GM12875 (cell line): ENCODE results near the gene CASP4.

Source experiments
- H3K4me3 ChIP-seq: one replicate; pipeline ENCODE4 v1.5.1; 2011; ENCODE audit warnings: low read depth, low read length, control low read depth
- CTCF ChIP-seq: IDR thresholded peaks from 2 replicates; pipeline ENCODE4 v1.5.1; 2011; ENCODE audit warnings: low read depth, mild to moderate bottlenecking, control low read depth, inconsistent platforms, low read length, moderate library complexity, borderline replicate concordance; ENCODE audit not compliant: insufficient read depth

Gene CASP4

GRCh38 chr11:104968355-104968855 is at the start of gene CASP4:
Gene CASP4 (minus strand): TSS chr11:104968574. CDS start chr11:104968525, 49 bp downstream.
- TF ChIP-seq CTCF, result no peak
- H3K4me3 ChIP-seq, result peak within 1 kb of the TSS; percentile 43

- TF ChIP-seq CTCF, result no peak
- no peak overlapping the region for H3K4me3 ChIP-seq
These were observed 39.1 kb upstream of the CASP4 start for GRCh38 chr11:105007463-105007862.

GRCh38 chr11:105005451-105005845 is 37.1 kb upstream of the CASP4 start:
- no peak for TF ChIP-seq CTCF
- no peak overlapping the region for H3K4me3 ChIP-seq

- no peak overlapping the region for H3K4me3 ChIP-seq
- TF ChIP-seq CTCF, result no peak
These were observed 35.6 kb upstream of the CASP4 start for GRCh38 chr11:105004021-105004420.

DNA sequence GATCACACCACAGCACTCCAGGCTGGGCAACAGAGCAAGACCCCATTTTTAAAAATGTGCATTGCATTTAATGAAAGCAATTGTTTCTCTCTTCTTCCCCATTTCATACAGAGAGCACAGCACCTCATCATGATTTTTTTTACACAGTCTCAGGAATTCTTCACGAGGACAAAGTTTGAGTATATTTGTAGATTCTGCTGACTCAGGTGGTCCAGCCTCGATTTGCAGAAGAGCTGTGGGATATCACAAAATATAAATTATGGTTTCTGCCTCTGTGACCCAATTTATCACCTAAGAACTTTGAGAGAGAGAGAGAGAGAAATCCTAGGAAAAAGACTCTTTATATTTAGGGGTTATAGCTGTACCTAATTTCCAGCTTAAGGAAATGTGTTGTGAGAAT is 34.8 kb upstream of the CASP4 start:
- no peak for TF ChIP-seq CTCF
- H3K4me3 ChIP-seq, result no peak overlapping the region

DNA sequence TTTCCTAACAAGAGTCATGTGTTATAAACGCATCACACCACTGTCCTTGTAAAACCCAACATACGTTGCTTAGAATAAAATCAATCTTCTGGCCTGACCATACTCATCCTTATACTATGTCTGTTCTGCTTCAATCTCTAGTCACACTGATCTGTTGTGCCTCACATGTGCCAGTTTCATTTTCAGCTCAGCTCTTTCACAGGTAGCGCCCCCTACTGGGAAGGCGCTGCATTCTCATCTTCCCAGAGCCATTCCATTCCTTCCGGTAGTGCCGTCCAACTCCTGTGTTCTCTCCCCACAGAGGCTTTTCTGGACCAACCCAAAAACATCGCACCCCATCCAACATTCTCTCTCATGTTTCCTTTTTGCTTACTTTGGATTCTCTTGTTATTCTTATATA is 32.4 kb upstream of the CASP4 start:
- TF ChIP-seq CTCF, result peak; percentile 84
- H3K4me3 ChIP-seq, result no peak overlapping the region

DNA sequence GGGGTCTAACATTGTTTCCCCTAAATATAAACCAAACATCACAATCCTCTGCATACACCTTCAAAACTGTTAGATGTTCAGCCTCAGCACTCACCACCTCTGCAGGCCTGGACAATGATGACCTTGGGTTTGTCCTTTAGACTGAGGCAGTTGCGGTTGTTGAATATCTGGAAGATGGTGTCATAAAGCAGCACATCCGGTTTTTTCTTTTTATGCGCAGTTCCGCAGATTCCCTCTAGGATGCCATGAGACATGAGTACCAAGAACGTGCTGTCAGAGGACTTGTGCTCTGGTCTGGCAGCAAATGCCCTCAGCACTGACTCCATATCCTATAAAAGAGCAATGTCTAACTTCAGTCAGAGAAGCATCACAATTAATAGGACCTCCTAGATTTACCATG is 31.8 kb upstream of the CASP4 start:
- no peak for TF ChIP-seq CTCF
- no peak overlapping the region for H3K4me3 ChIP-seq
